ENCODE measurements around the gene CUBN.

DNA sequence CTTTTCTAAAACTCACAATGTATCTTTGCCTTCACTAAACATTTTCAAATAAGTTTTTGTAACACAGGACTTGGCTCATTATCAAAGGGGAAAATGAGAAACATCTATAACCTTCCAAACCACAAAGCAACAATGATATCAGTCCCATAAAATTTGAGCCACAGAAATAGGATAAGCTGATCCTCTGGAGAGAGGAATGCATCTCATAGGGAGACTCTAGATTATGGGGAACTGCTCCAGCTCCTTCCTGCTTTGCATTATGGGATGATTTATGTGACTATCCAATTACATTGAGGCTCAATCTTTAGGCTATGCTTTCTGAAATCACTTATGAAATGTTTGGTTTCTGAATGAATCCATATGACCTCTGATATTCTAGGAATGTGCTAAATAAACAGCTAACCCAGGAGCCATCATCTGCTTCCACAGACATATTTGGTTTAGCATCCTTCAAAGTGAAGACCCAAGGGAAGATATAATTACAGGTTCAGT lies 70.4 kb downstream of the CUBN start:
- TF ChIP-seq YY1 (tag by site-specific recombination; IDR thresholded peaks at IDR 0.05) (no peak; the same call in 1 of the 2 replicates), ZNF785 (tag by site-specific recombination; IDR thresholded peaks at IDR 0.05) (no peak), ZNF214 (tag by site-specific recombination; IDR thresholded peaks at IDR 0.05; ENCODE audit: borderline replicate concordance) (no peak), ZNF501 (tag by site-specific recombination; IDR thresholded peaks at IDR 0.05) (peak; percentile 77; the same call in 1 of the 2 replicates), WT1 (tag by site-specific recombination; IDR thresholded peaks at IDR 0.05) (peak; percentile 68; the same call in 1 of the 2 replicates), ZNF10 (tag by site-specific recombination; IDR thresholded peaks at IDR 0.05) (peak; percentile 62; the same call in 1 of the 2 replicates), SETDB1 (IDR thresholded peaks at IDR 0.05; ENCODE audit: insufficient read length, low read length) (no peak), ZNF138 (tag by site-specific recombination; IDR thresholded peaks at IDR 0.05; ENCODE audit: borderline replicate concordance) (no peak), ZNF629 (tag by site-specific recombination; IDR thresholded peaks at IDR 0.05) (peak; percentile 95), PRDM1 (tag by site-specific recombination; IDR thresholded peaks at IDR 0.05) (no peak), ZFP37 (tag by site-specific recombination; IDR thresholded peaks at IDR 0.05) (peak; percentile 91)
- TF ChIP-seq, protein P1, sequence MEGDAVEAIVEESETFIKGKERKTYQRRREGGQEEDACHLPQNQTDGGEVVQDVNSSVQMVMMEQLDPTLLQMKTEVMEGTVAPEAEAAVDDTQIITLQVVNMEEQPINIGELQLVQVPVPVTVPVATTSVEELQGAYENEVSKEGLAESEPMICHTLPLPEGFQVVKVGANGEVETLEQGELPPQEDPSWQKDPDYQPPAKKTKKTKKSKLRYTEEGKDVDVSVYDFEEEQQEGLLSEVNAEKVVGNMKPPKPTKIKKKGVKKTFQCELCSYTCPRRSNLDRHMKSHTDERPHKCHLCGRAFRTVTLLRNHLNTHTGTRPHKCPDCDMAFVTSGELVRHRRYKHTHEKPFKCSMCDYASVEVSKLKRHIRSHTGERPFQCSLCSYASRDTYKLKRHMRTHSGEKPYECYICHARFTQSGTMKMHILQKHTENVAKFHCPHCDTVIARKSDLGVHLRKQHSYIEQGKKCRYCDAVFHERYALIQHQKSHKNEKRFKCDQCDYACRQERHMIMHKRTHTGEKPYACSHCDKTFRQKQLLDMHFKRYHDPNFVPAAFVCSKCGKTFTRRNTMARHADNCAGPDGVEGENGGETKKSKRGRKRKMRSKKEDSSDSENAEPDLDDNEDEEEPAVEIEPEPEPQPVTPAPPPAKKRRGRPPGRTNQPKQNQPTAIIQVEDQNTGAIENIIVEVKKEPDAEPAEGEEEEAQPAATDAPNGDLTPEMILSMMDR (tag by site-specific recombination; IDR thresholded peaks at IDR 0.05), result no peak
- TF ChIP-seq, protein P2, sequence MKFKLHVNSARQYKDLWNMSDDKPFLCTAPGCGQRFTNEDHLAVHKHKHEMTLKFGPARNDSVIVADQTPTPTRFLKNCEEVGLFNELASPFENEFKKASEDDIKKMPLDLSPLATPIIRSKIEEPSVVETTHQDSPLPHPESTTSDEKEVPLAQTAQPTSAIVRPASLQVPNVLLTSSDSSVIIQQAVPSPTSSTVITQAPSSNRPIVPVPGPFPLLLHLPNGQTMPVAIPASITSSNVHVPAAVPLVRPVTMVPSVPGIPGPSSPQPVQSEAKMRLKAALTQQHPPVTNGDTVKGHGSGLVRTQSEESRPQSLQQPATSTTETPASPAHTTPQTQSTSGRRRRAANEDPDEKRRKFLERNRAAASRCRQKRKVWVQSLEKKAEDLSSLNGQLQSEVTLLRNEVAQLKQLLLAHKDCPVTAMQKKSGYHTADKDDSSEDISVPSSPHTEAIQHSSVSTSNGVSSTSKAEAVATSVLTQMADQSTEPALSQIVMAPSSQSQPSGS (tag by site-specific recombination; IDR thresholded peaks at IDR 0.05; ENCODE audit: low read depth), result peak; percentile 26; the same call in 1 of the 2 replicates
- TF ChIP-seq, protein P3, sequence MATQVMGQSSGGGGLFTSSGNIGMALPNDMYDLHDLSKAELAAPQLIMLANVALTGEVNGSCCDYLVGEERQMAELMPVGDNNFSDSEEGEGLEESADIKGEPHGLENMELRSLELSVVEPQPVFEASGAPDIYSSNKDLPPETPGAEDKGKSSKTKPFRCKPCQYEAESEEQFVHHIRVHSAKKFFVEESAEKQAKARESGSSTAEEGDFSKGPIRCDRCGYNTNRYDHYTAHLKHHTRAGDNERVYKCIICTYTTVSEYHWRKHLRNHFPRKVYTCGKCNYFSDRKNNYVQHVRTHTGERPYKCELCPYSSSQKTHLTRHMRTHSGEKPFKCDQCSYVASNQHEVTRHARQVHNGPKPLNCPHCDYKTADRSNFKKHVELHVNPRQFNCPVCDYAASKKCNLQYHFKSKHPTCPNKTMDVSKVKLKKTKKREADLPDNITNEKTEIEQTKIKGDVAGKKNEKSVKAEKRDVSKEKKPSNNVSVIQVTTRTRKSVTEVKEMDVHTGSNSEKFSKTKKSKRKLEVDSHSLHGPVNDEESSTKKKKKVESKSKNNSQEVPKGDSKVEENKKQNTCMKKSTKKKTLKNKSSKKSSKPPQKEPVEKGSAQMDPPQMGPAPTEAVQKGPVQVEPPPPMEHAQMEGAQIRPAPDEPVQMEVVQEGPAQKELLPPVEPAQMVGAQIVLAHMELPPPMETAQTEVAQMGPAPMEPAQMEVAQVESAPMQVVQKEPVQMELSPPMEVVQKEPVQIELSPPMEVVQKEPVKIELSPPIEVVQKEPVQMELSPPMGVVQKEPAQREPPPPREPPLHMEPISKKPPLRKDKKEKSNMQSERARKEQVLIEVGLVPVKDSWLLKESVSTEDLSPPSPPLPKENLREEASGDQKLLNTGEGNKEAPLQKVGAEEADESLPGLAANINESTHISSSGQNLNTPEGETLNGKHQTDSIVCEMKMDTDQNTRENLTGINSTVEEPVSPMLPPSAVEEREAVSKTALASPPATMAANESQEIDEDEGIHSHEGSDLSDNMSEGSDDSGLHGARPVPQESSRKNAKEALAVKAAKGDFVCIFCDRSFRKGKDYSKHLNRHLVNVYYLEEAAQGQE (tag by site-specific recombination; IDR thresholded peaks at IDR 0.05), result no peak
